Transverse colon (tissue), 4 donors: Measurements from ENCODE around the gene PSMA3. TPM values are rescaled to one million over a fixed set of nuclear protein-coding genes. Genes with fewer than 3 reads are reported as not detected.
A peak's percentile ranks its signal among the peaks of the same experiment; 100 is the strongest.

Experiments
- DNase-seq: peaks from one replicate; pipeline ENCODE4 v3.0.0-alpha.2; 2019
- H3K27ac ChIP-seq, 4 donors: fragments of 200-600 bp; sonication (generic); 2 replicates each; pipeline ENCODE4 v1.5.1; 2016 to 2018; ENCODE audit warnings: inconsistent platforms in 4 of 4
- H3K27me3 ChIP-seq: fragments of 200-600 bp; sonication (generic); 2 replicates; pipeline ENCODE4 v1.5.1; 2017; ENCODE audit warnings: inconsistent platforms
- H3K36me3 ChIP-seq, 4 donors: fragments of 200-600 bp; sonication (generic); 2 replicates each; pipeline ENCODE4 v1.5.1; 2017 to 2019; ENCODE audit warnings: inconsistent platforms in 4 of 4
- H3K4me1 ChIP-seq, 4 donors: fragments of 200-600 bp; sonication (generic); 2 replicates each; pipeline ENCODE4 v1.5.1; 2017 to 2020; ENCODE audit warnings: inconsistent platforms in 4 of 4
- H3K4me3 ChIP-seq, 4 donors: fragments of 200-600 bp; sonication (generic); 1 replicate in 1 of 4; 2 replicates in 3 of 4; pipeline versions ENCODE4 v1.5.1 to v1.6.1; 2017 to 2019; ENCODE audit warnings: inconsistent platforms in 4 of 4
- H3K9me3 ChIP-seq, 2 donors: fragments of 200-600 bp; sonication (generic); 2 replicates each; pipeline ENCODE4 v1.5.1; 2017 to 2019; ENCODE audit warnings: inconsistent platforms in 2 of 2
- EP300 ChIP-seq: sonication (generic); formaldehyde crosslinking; IDR thresholded peaks from one replicate; pipeline ENCODE4 v1.6.1; 2017; ENCODE audit warnings: antibody characterized with exemption, low read depth
- POLR2A ChIP-seq: fragments of 450-650 bp; IDR thresholded peaks from one replicate; pipeline ENCODE4 v1.6.1; 2016; ENCODE audit warnings: antibody characterized with exemption, mild to moderate bottlenecking, moderate library complexity
- POLR2AphosphoS5 ChIP-seq, 3 donors: sonication (generic); formaldehyde crosslinking; IDR thresholded peaks; one replicate each; pipeline ENCODE4 v1.6.1; 2016; ENCODE audit warnings: antibody characterized with exemption in 3 of 3
- WGBS, 2 donors: methylation state at CpG; one replicate each; pipeline ENCODE4 v1.1.5; 2018; ENCODE audit warnings: low coverage in 1 of 2; 5-methylcytosine and 5-hydroxymethylcytosine counted together
- in situ Hi-C, 4 donors: fragments of 200-750 bp; cut with MboI; loops; one replicate each; pipeline versions ENCODE4 v1.15.0 to v1.15.1; 2017; ENCODE audit warnings: low sequenced_read_pairs in 3 of 4, low pct_ligation_motif_present in 1 of 4, low pct_unique_long_range_greater_than_20kb in 1 of 4
- intact Hi-C: fragments of 100-400 bp; cut with DNase I; formaldehyde crosslinking; loops from one replicate; pipeline ENCODE4 v1.15.1; 2023; ENCODE audit warnings: low total_unique reads
- total RNA-seq, 4 donors: library from RNA; depleted of rRNA; stranded (reverse); fragments of >200 nt; gene quantifications; one replicate each; pipeline ENCODE4 v1.1.0, GENCODE V29; 2016
- TF ChIP-seq, protein P1 (sequence below), 5 experiments: fragments of 200-600 bp in 3 of 5; fragments of 450-650 bp in 2 of 5; sonication (generic) in 3 of 5; IDR thresholded peaks; 1 replicate in 2 of 5; 2 replicates in 3 of 5; pipeline ENCODE4 v1.5.1; 2016 to 2017; ENCODE audit warnings: antibody characterized with exemption in 5 of 5, inconsistent platforms in 3 of 5, mild to moderate bottlenecking in 2 of 5, moderate library complexity in 1 of 5

Gene PSMA3
- total RNA-seq, 4 donors from 2014 or later, result 38.5 to 87.3 (median 80.3) TPM

GRCh38 chr14:58281969-58282368 is 37.3 kb downstream of the PSMA3 start:
- 41 to 43% methylated on average over 3 of the region's 3 CpGs for WGBS, 2 donors
- Histone ChIP-seq H3K27ac (peak overlapping the region; percentile 67 to 81 (median 74)), H3K27me3 (no peaks in the 10 kb centered on the region), H3K9me3 (no peaks in the 10 kb centered on the region), H3K4me3 (no peak overlapping the region), H3K36me3 (peaks cover 0 to 44% (median 18%) of the 10 kb centered on the region in 4 donors), H3K4me1 (peaks cover 20 to 47% (median 32%) of the 10 kb centered on the region in 4 donors)
- no peak for DNase-seq
- TF ChIP-seq EP300, result no peak
- TF ChIP-seq POLR2AphosphoS5 (IDR thresholded peaks at IDR 0.05), result no peak
- TF ChIP-seq, protein P1, sequence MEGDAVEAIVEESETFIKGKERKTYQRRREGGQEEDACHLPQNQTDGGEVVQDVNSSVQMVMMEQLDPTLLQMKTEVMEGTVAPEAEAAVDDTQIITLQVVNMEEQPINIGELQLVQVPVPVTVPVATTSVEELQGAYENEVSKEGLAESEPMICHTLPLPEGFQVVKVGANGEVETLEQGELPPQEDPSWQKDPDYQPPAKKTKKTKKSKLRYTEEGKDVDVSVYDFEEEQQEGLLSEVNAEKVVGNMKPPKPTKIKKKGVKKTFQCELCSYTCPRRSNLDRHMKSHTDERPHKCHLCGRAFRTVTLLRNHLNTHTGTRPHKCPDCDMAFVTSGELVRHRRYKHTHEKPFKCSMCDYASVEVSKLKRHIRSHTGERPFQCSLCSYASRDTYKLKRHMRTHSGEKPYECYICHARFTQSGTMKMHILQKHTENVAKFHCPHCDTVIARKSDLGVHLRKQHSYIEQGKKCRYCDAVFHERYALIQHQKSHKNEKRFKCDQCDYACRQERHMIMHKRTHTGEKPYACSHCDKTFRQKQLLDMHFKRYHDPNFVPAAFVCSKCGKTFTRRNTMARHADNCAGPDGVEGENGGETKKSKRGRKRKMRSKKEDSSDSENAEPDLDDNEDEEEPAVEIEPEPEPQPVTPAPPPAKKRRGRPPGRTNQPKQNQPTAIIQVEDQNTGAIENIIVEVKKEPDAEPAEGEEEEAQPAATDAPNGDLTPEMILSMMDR (IDR thresholded peaks at IDR 0.05), result no peak
- intact Hi-C loops (loop anchor here (2.0 kb wide), 1 partner anchor 17 kb away; the partner anchor contains the start of gene ARID4A), in situ Hi-C loops (no loop called here)

GRCh38 chr14:58282925-58283593 is 38.4 kb downstream of the PSMA3 start:
- Histone ChIP-seq H3K27ac (peak overlapping the region; percentile 67 to 81 (median 74)), H3K4me3 (no peak overlapping the region), H3K9me3 (no peaks in the 10 kb centered on the region), H3K4me1 (peaks cover 20 to 54% (median 32%) of the 10 kb centered on the region in 4 donors), H3K36me3 (peaks cover 0 to 54% (median 14%) of the 10 kb centered on the region in 4 donors), H3K27me3 (no peaks in the 10 kb centered on the region)
- TF ChIP-seq POLR2A (no peak), POLR2AphosphoS5 (IDR thresholded peaks at IDR 0.05) (no peak), EP300 (no peak)
- TF ChIP-seq, protein P1 (IDR thresholded peaks at IDR 0.05), result no peak
- DNase-seq, result no peak
- WGBS, 2 donors, result 75 to 80% methylated on average over 4 of the region's 4 CpGs
- in situ Hi-C loops (no loop called here), intact Hi-C loops (no loop called here)

GRCh38 chr14:58283730-58284129 is 39.1 kb downstream of the PSMA3 start:
- TF ChIP-seq POLR2AphosphoS5 (IDR thresholded peaks at IDR 0.05), result no peak
- TF ChIP-seq EP300, result no peak
- no peak for TF ChIP-seq POLR2A
- TF ChIP-seq, protein P1 (IDR thresholded peaks at IDR 0.05), result no peak
- Histone ChIP-seq H3K4me1 (peaks cover 20 to 54% (median 32%) of the 10 kb centered on the region in 4 donors), H3K4me3 (no peak overlapping the region), H3K36me3 (peaks cover 0 to 55% (median 11%) of the 10 kb centered on the region in 4 donors), H3K27me3 (no peaks in the 10 kb centered on the region), H3K9me3 (no peaks in the 10 kb centered on the region), H3K27ac (peak overlapping the region in 3 of 4 donors; percentile 8 to 81 (median 67))
- intact Hi-C loops, result no loop called here
- in situ Hi-C loops, result no loop called here
- DNase-seq, result no peak

GRCh38 chr14:58285132-58285531 is 40.5 kb downstream of the PSMA3 start:
- no peak for TF ChIP-seq EP300
- no peak for TF ChIP-seq POLR2A
- TF ChIP-seq POLR2AphosphoS5 (IDR thresholded peaks at IDR 0.05), result no peak
- TF ChIP-seq, protein P1 (IDR thresholded peaks at IDR 0.05), result no peak
- H3K36me3 ChIP-seq, result peaks cover 0 to 49% (median 12%) of the 10 kb centered on the region in 4 donors

More at GRCh38 chr14:58285132-58285531, 40.5 kb downstream of the PSMA3 start:
- Histone ChIP-seq H3K9me3 (no peaks in the 10 kb centered on the region), H3K4me1 (peaks cover 20 to 60% (median 32%) of the 10 kb centered on the region in 4 donors), H3K27me3 (no peaks in the 10 kb centered on the region), H3K27ac (no peak overlapping the region), H3K4me3 (no peak overlapping the region)
- intact Hi-C loops (no loop called here), in situ Hi-C loops (no loop called here)
- no peak for DNase-seq
- 88 to 93% methylated on average over 2 to 4 of the region's 4 CpGs for WGBS, 2 donors
